ENCODE results near the gene UGT1A3. TPM values are rescaled to one million over a fixed set of nuclear protein-coding genes. Genes with fewer than 3 reads are reported as not detected.

UGT1A3 gene
- total and polyA plus RNA-seq, 2 donors (not counting 1 experiment from before 2014, with no cell fraction given) = not detected

DNA sequence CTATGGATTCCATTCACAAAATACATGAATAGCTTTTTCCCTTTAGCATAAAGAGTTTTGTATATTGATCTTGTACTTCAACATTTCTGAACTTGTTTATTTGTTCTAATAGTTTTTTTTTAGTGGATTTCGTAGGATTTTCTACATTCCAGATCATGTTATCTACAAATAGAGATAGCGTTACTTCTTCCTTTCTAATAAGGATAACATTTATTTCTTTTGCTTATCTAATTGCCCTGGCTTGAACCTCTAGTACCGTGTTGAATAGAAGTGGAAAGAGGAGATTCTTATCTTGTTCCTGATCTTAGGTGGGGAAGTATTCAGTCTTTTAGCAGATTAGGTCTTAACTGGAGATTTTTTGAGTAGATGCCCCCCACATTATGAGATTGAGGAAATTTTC lies 26.6 kb upstream of the UGT1A3 start:
- ChIA-PET CTCF (interaction anchor here (2.0 kb wide), 1 partner anchor 9 kb away, joined by 4 read pairs; no protein-coding TSS in a partner anchor), POLR2A (no interaction called here)
- intact Hi-C loops (cut with micrococcal nuclease) = no loop called here
- H3K27me3 ChIP-seq (replicated peaks in 1 of 4; ENCODE audit: control extremely low read depth in 1 of 4, control insufficient read depth in 3 of 4, insufficient read depth in 4 of 4, low read length in 3 of 4) = peaks cover 0 to 3% (median 0%) of the 10 kb centered on the region in 4 experiments
- no peak overlapping the region for H3K4me3 ChIP-seq (ENCODE audit: control extremely low read depth in 1 of 5, extremely low read depth in 1 of 5, insufficient read depth in 1 of 5, low read depth in 2 of 5, low read length in 4 of 5)
- TF ChIP-seq EZH2 (IDR thresholded peaks at IDR 0.05; ENCODE audit: borderline replicate concordance, insufficient read depth, low read depth, low read length, poor library complexity, severe bottlenecking) = no peak
- no peak for TF ChIP-seq CTCF (IDR thresholded peaks at IDR 0.05)
- Mint-ChIP-seq H3K27me3 (peaks cover 20% of the 10 kb centered on the region), H3K27ac (no peak overlapping the region), H3K4me1 (no peaks in the 10 kb centered on the region), H3K9me3 (ENCODE audit: insufficient read depth) (no peaks in the 10 kb centered on the region), H3K4me3 (no peak overlapping the region)
- no peak for DNase-seq
- no peak overlapping the region for H3K27ac ChIP-seq (ENCODE audit: low read length in 2 of 2)
- H3K9me3 ChIP-seq (ENCODE audit: control extremely low read depth in 1 of 3, control insufficient read depth in 2 of 3, insufficient read depth in 1 of 3, low read length in 2 of 3) = peaks cover 0 to 8% (median 0%) of the 10 kb centered on the region in 3 donors
- no peaks in the 10 kb centered on the region for H3K79me2 ChIP-seq (ENCODE audit: control insufficient read depth, insufficient read depth, low read length)
- no peak overlapping the region for H2AFZ ChIP-seq (ENCODE audit: insufficient read depth, low read depth, low read length, poor library complexity, severe bottlenecking)
- no peak for ATAC-seq (ENCODE audit: low read depth)
- H3K9ac ChIP-seq (ENCODE audit: low read length) = no peak overlapping the region
- H4K20me1 ChIP-seq (ENCODE audit: control insufficient read depth, insufficient read depth, low read length, poor library complexity, severe bottlenecking) = no peaks in the 10 kb centered on the region
- H3K4me2 ChIP-seq (replicated peaks; ENCODE audit: low read depth, low read length, poor library complexity, severe bottlenecking) = no peak overlapping the region
- H3K36me3 ChIP-seq (replicated peaks in 1 of 2; ENCODE audit: control extremely low read depth in 1 of 2, control insufficient read depth in 1 of 2, extremely low read depth in 1 of 2, insufficient read depth in 2 of 2, low read length in 1 of 2) = no peaks in the 10 kb centered on the region
- WGBS (ENCODE audit: insufficient coverage) = no CpG with 5 or more reads among the region's 3 CpGs
- no peaks in the 10 kb centered on the region for H3K4me1 ChIP-seq (ENCODE audit: control insufficient read depth in 2 of 2, insufficient read depth in 2 of 2, low read length in 2 of 2)

DNA sequence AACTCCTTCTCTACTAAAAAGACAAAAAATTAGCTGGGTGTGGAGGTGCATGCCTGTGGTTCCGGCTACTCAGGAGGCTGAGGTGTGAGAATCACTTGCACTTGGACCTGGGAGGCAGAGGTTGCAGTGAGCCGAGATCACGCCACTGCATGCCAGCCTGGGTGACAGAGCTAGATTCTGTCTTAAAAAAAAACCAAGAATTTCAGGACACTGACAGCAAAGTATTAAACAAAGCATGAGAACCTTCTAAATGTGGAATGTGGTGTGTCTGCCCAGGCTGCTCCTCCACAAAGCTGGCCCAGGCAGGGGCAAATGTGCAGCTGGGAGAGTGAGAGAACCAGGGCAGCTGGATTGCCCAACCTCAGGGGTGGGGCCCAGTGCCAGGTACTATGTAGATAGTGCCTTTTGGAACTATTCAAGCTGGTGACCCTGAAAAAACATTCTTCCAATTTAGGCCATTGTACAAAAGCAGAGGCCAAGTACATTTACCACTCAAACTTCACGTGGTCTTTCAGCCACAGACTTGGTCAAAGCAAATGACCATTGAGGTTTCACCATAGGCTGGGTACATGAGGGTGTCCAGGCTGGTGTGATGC lies 22.8 kb upstream of the UGT1A3 start:
- no peaks in the 10 kb centered on the region for H3K4me1 Mint-ChIP-seq
- Histone ChIP-seq H3K9ac (ENCODE audit: low read length) (no peak overlapping the region), H3K36me3 (replicated peaks in 1 of 2; ENCODE audit: control extremely low read depth in 1 of 2, control insufficient read depth in 1 of 2, extremely low read depth in 1 of 2, insufficient read depth in 2 of 2, low read length in 1 of 2) (no peaks in the 10 kb centered on the region), H3K4me3 (ENCODE audit: control extremely low read depth in 1 of 5, extremely low read depth in 1 of 5, insufficient read depth in 1 of 5, low read depth in 2 of 5, low read length in 4 of 5) (no peak overlapping the region), H3K9me3 (ENCODE audit: control extremely low read depth in 1 of 3, control insufficient read depth in 2 of 3, insufficient read depth in 1 of 3, low read length in 2 of 3) (peaks cover 0 to 8% (median 0%) of the 10 kb centered on the region in 3 donors), H4K20me1 (ENCODE audit: control insufficient read depth, insufficient read depth, low read length, poor library complexity, severe bottlenecking) (no peaks in the 10 kb centered on the region), H3K4me1 (ENCODE audit: control insufficient read depth in 2 of 2, insufficient read depth in 2 of 2, low read length in 2 of 2) (no peaks in the 10 kb centered on the region), H3K4me2 (replicated peaks; ENCODE audit: low read depth, low read length, poor library complexity, severe bottlenecking) (no peak overlapping the region), H2AFZ (ENCODE audit: insufficient read depth, low read depth, low read length, poor library complexity, severe bottlenecking) (no peak overlapping the region), H3K79me2 (ENCODE audit: control insufficient read depth, insufficient read depth, low read length) (no peaks in the 10 kb centered on the region), H3K27ac (ENCODE audit: low read length in 2 of 2) (no peak overlapping the region), H3K27me3 (replicated peaks in 1 of 4; ENCODE audit: control extremely low read depth in 1 of 4, control insufficient read depth in 3 of 4, insufficient read depth in 4 of 4, low read length in 3 of 4) (peaks cover 0 to 3% (median 0%) of the 10 kb centered on the region in 4 experiments)
- TF ChIP-seq EZH2 (IDR thresholded peaks at IDR 0.05; ENCODE audit: borderline replicate concordance, insufficient read depth, low read depth, low read length, poor library complexity, severe bottlenecking) (no peak), CTCF (IDR thresholded peaks at IDR 0.05) (no peak)
- no peak overlapping the region for H3K27ac Mint-ChIP-seq
- no peak for ATAC-seq (ENCODE audit: low read depth)
- CTCF ChIA-PET = interaction anchor here (1.1 to 1.2 kb wide), 2 partner anchors 11 to 17 kb away, joined by 3 read pairs; no protein-coding TSS in a partner anchor
- no peak for DNase-seq
- WGBS (ENCODE audit: insufficient coverage) = 50% methylated on average over 2 of the region's 4 CpGs
- H3K4me3 Mint-ChIP-seq = no peak overlapping the region
- peaks cover 21% of the 10 kb centered on the region for H3K27me3 Mint-ChIP-seq
- POLR2A ChIA-PET = no interaction called here
- H3K9me3 Mint-ChIP-seq (ENCODE audit: insufficient read depth) = no peaks in the 10 kb centered on the region
- intact Hi-C loops (cut with micrococcal nuclease) = no loop called here

Measured in B cell (primary cell).